SU-DHL-6 (cell line): ENCODE results near the gene SLC44A3.

Experiments
- H2AFZ ChIP-seq: fragments of 200-600 bp; sonication (generic); 2 replicates; pipeline ENCODE4 v1.6.1; 2014; ENCODE audit warnings: low read depth, mild to moderate bottlenecking, moderate library complexity, mixed read lengths, antibody characterized with exemption, low read length; ENCODE audit not compliant: severe bottlenecking
- H3F3A ChIP-seq: fragments of 200-600 bp; shearing (Covaris generic); 2 replicates; pipeline ENCODE4 v1.6.0; 2016; ENCODE audit warnings: antibody characterized with exemption, mild to moderate bottlenecking; ENCODE audit not compliant: insufficient read depth
- H3K27ac ChIP-seq: fragments of 200-600 bp; sonication (generic); 2 replicates; pipeline ENCODE4 v1.5.1; 2016; ENCODE audit warnings: low read depth, mild to moderate bottlenecking, low read length, moderate library complexity, mixed read lengths
- H3K27me3 ChIP-seq: fragments of 200-600 bp; sonication (generic), shearing (Covaris generic); 2 replicates; pipeline ENCODE4 v1.6.0; 2014; ENCODE audit warnings: mild to moderate bottlenecking, low read length
- H3K36me3 ChIP-seq: fragments of 200-600 bp; sonication (generic); 2 replicates; pipeline ENCODE4 v1.6.1; 2014; ENCODE audit warnings: mild to moderate bottlenecking, low read length, mixed read lengths
- H3K4me2 ChIP-seq: fragments of 300-600, 200-600 bp; shearing (Covaris generic), sonication (generic); 2 replicates; pipeline ENCODE4 v1.6.0; 2014; ENCODE audit warnings: low read length, low read depth, mild to moderate bottlenecking; ENCODE audit not compliant: poor library complexity, severe bottlenecking
- H3K4me3 ChIP-seq: fragments of 200-600 bp; sonication (generic); 2 replicates; pipeline ENCODE4 v1.5.1; 2014; ENCODE audit warnings: antibody characterized with exemption, low read length, mild to moderate bottlenecking, mixed read lengths; ENCODE audit not compliant: insufficient read depth, poor library complexity, severe bottlenecking
- H3K79me2 ChIP-seq: fragments of 200-600 bp; sonication (generic); 2 replicates; pipeline ENCODE4 v1.6.1; 2014; ENCODE audit warnings: mild to moderate bottlenecking, low read length, moderate library complexity; ENCODE audit not compliant: insufficient read depth
- H3K9ac ChIP-seq: fragments of 200-600 bp; sonication (generic); 2 replicates; pipeline ENCODE4 v1.7.0; 2014; ENCODE audit warnings: mild to moderate bottlenecking, low read length
- H3K9me2 ChIP-seq: fragments of 200-600 bp; sonication (generic); replicated peaks from 2 replicates; pipeline ENCODE4 v1.6.1; 2014; ENCODE audit warnings: low read length; ENCODE audit not compliant: insufficient read depth
- H3K9me3 ChIP-seq: fragments of 200-600 bp; sonication (generic); 2 replicates; pipeline ENCODE4 v1.6.1; 2014; ENCODE audit warnings: low read length, mixed read lengths; ENCODE audit not compliant: insufficient read depth
- H4K20me1 ChIP-seq: fragments of 200-600 bp; sonication (generic); 2 replicates; pipeline ENCODE4 v1.6.1; 2014; ENCODE audit warnings: low read depth, mild to moderate bottlenecking, antibody characterized with exemption, low read length, moderate library complexity, mixed read lengths
- EZH2phosphoT487 ChIP-seq: fragments of 200-600 bp; sonication (generic), shearing (Covaris generic); conservative IDR thresholded peaks from 2 replicates; pipeline ENCODE4 v1.6.1; 2018; ENCODE audit warnings: mild to moderate bottlenecking, antibody characterized with exemption, low read length, moderate library complexity, mixed read lengths
- TF ChIP-seq, protein P1 (sequence below): fragments of 200-600 bp; sonication (generic); IDR thresholded peaks from one replicate; pipeline ENCODE4 v1.5.1; 2017; ENCODE audit warnings: antibody characterized with exemption, mild to moderate bottlenecking, low read length, moderate library complexity; ENCODE audit not compliant: insufficient read depth, poor library complexity, severe bottlenecking

The SLC44A3 gene

DNA sequence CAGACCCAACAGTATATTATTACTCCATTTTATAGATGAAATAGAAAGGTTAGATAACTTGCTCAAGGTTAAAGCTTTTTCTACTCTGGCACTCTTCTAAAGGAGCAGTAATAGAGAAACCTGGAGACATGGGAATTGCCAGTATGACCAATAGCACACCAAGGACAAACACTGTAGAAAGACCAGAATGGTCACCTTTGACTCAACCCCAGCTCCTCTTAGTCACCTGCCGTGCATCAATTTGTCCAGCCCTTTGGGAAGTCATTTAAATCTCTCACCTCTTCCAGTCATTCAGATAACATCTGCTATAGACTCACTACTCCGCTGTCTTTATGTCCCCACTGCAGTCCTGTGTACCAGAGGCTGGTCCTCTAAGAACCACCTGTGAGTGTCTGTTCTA, 23.9 kb upstream of the SLC44A3 start:
- Histone ChIP-seq H3K27ac (no peak overlapping the region), H3K9ac (no peak overlapping the region), H3K9me3 (no peaks in the 10 kb centered on the region), H3K27me3 (no peaks in the 10 kb centered on the region), H3F3A (no peaks in the 10 kb centered on the region), H3K4me2 (no peak overlapping the region), H3K9me2 (no peaks in the 10 kb centered on the region), H3K79me2 (no peaks in the 10 kb centered on the region), H3K36me3 (no peaks in the 10 kb centered on the region), H2AFZ (no peak overlapping the region), H3K4me3 (no peak overlapping the region), H4K20me1 (no peaks in the 10 kb centered on the region)
- TF ChIP-seq EZH2phosphoT487: no peak
- TF ChIP-seq, protein P1, sequence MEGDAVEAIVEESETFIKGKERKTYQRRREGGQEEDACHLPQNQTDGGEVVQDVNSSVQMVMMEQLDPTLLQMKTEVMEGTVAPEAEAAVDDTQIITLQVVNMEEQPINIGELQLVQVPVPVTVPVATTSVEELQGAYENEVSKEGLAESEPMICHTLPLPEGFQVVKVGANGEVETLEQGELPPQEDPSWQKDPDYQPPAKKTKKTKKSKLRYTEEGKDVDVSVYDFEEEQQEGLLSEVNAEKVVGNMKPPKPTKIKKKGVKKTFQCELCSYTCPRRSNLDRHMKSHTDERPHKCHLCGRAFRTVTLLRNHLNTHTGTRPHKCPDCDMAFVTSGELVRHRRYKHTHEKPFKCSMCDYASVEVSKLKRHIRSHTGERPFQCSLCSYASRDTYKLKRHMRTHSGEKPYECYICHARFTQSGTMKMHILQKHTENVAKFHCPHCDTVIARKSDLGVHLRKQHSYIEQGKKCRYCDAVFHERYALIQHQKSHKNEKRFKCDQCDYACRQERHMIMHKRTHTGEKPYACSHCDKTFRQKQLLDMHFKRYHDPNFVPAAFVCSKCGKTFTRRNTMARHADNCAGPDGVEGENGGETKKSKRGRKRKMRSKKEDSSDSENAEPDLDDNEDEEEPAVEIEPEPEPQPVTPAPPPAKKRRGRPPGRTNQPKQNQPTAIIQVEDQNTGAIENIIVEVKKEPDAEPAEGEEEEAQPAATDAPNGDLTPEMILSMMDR: no peak

DNA sequence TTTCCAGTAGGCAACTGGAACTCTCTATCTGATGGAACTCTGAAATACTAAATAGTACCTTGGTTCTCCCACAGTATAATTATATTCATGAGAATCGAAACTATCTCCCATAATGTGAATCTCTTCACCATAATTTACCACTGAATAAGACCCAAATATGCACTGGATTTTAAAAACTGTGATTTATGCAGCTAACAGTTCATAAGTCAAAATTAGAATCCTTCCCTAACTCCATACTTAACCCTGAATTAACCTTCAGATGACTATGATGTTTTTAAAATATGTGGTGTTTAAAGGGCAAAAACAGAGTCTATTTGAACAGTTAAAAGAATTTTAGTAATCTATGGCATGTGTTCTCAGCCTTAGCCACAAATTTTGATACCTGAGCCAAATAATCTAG, 22.9 kb upstream of the SLC44A3 start:
- H3K36me3 ChIP-seq: no peaks in the 10 kb centered on the region
- no peak overlapping the region for H3K4me3 ChIP-seq
- no peaks in the 10 kb centered on the region for H3F3A ChIP-seq
- no peaks in the 10 kb centered on the region for H3K9me3 ChIP-seq
- no peaks in the 10 kb centered on the region for H3K27me3 ChIP-seq
- no peaks in the 10 kb centered on the region for H3K9me2 ChIP-seq
- H3K4me2 ChIP-seq: no peak overlapping the region
- H4K20me1 ChIP-seq: no peaks in the 10 kb centered on the region
- no peaks in the 10 kb centered on the region for H3K79me2 ChIP-seq
- no peak overlapping the region for H3K9ac ChIP-seq
- no peak for TF ChIP-seq EZH2phosphoT487
- TF ChIP-seq, protein P1: no peak
- H3K27ac ChIP-seq: no peak overlapping the region
- H2AFZ ChIP-seq: no peak overlapping the region

DNA sequence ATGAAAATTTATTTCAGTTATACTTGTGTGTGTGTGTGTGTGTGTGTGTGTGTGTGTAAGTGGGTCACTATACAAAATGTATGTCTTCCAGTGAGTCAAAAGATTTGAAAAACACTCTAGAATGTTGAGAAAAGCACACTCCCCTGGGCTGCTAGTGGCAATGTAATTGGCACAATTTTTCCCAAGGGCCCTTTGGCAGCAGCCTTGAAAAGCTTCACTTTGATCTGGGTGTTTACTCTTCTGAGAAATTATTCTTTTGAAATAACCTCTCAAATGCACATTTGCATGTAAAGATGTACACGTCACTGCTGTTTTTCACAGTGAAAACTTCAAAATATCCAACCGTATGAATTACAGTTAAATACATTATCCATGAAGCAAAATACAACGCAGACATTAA, 22.1 kb upstream of the SLC44A3 start:
- Histone ChIP-seq H3K9ac (no peak overlapping the region), H3K4me3 (no peak overlapping the region), H3K79me2 (no peaks in the 10 kb centered on the region), H4K20me1 (no peaks in the 10 kb centered on the region), H3K9me3 (no peaks in the 10 kb centered on the region), H3K9me2 (no peaks in the 10 kb centered on the region), H3F3A (no peaks in the 10 kb centered on the region), H3K36me3 (no peaks in the 10 kb centered on the region), H3K27ac (no peak overlapping the region), H3K4me2 (no peak overlapping the region), H2AFZ (no peak overlapping the region), H3K27me3 (no peaks in the 10 kb centered on the region)
- TF ChIP-seq, protein P1: no peak
- no peak for TF ChIP-seq EZH2phosphoT487

DNA sequence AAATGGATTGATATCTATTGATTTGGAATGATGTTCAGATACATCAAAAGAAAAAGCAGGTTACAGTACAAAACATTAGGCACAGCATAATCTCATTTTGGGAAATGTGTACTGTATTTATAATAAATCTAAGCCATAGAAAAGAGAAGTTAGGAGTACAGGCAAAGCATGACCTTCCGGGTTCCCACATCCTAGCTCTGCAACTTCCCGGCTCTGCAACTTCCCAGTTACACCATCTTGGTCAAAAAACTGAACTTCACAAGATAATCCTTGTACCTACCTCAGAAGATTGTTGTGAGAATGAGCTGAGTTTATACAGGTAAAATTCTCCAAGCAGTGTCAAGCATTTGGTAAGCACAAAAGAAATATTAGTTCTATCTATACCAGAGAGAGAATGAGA, 21.7 kb upstream of the SLC44A3 start:
- TF ChIP-seq EZH2phosphoT487: no peak
- TF ChIP-seq, protein P1: no peak
- Histone ChIP-seq H3K9me2 (no peaks in the 10 kb centered on the region), H3K79me2 (no peaks in the 10 kb centered on the region), H3K9ac (no peak overlapping the region), H3K9me3 (no peaks in the 10 kb centered on the region), H3K27ac (no peak overlapping the region), H2AFZ (no peak overlapping the region), H3K4me2 (no peak overlapping the region), H3K4me3 (no peak overlapping the region), H4K20me1 (no peaks in the 10 kb centered on the region), H3K27me3 (no peaks in the 10 kb centered on the region), H3F3A (no peaks in the 10 kb centered on the region), H3K36me3 (no peaks in the 10 kb centered on the region)
